H1 (cell line): ENCODE data around the gene TMEM89. TPM values are rescaled to one million over a fixed set of nuclear protein-coding genes. Genes with fewer than 3 reads are reported as not detected.

ENCODE experiments used
- CTCF ChIA-PET: fragments of 300-600 bp; sonication (Branson Sonifier 250); formaldehyde crosslinking; loops from one replicate; lab custom pipeline; 2021; ENCODE audit not compliant: partially characterized antibody; lab: Charles Lee
- POLR2A ChIA-PET: fragments of 300-600 bp; sonication (Branson Sonifier 250); formaldehyde crosslinking; loops from one replicate; lab custom pipeline; 2021; ENCODE audit warnings: inconsistent platforms; ENCODE audit not compliant: partially characterized antibody; lab: Charles Lee
- DNase-seq, 2 experiments: peaks; one replicate each; pipeline versions ENCODE4 v3.0.0 to v3.0.0-alpha.2; 2010 to 2022; ENCODE audit warnings: low spot score in 2 of 2, low read depth in 1 of 2, mixed read lengths in 1 of 2
- FAIRE-seq: peaks from 2 replicates; lab custom pipeline; 2011; peaks lifted over from hg19 to GRCh38; lab: Jason Lieb, UNC
- H2AFZ ChIP-seq: 2 replicates; pipeline ENCODE4 v1.8.1; 2012; ENCODE audit warnings: low read length, inconsistent platforms
- H2AK5ac ChIP-seq: 2 replicates; pipeline ENCODE4 v1.6.1; 2013; ENCODE audit warnings: low read depth, low read length
- H2BK120ac ChIP-seq: replicated peaks from 2 replicates; pipeline ENCODE3; 2013; ENCODE audit warnings: low read depth, low read length, inconsistent platforms
- H2BK12ac ChIP-seq: 2 replicates; pipeline ENCODE4 v1.6.1; 2013; ENCODE audit warnings: low read depth, low read length
- H2BK15ac ChIP-seq: 2 replicates; pipeline ENCODE4 v1.6.1; 2013; ENCODE audit warnings: low read length
- H2BK20ac ChIP-seq: 2 replicates; pipeline ENCODE4 v1.6.1; 2013; ENCODE audit warnings: low read length
- H2BK5ac ChIP-seq: 2 replicates; pipeline ENCODE4 v1.6.1; 2013; ENCODE audit warnings: low read depth, low read length
- H3K14ac ChIP-seq: 2 replicates; pipeline ENCODE4 v1.6.1; 2013; ENCODE audit warnings: inconsistent platforms; ENCODE audit not compliant: insufficient read length
- H3K18ac ChIP-seq: 2 replicates; pipeline ENCODE4 v1.6.1; 2013; ENCODE audit warnings: low read length; ENCODE audit errors: extremely low read depth
- H3K23ac ChIP-seq: 2 replicates; pipeline ENCODE4 v1.6.1; 2013; ENCODE audit warnings: inconsistent platforms; ENCODE audit not compliant: insufficient read length
- H3K23me2 ChIP-seq: 2 replicates; pipeline ENCODE4 v1.6.1; 2013; ENCODE audit warnings: low read depth, low read length
- H3K27ac ChIP-seq: 2 replicates; pipeline ENCODE4 v1.6.1; 2011; ENCODE audit warnings: low read depth, low read length, inconsistent platforms
- H3K27me3 ChIP-seq, 4 experiments: replicated peaks in 1 of 4; 1 replicate in 1 of 4; 2 replicates in 3 of 4; pipeline versions ENCODE4 v1.6.1 to v1.8.1; 2011 to 2013; ENCODE audit warnings: low read length in 3 of 4, mild to moderate bottlenecking in 3 of 4, inconsistent platforms in 2 of 4, mixed read lengths in 2 of 4, moderate library complexity in 1 of 4; ENCODE audit not compliant: control insufficient read depth in 3 of 4, insufficient read depth in 3 of 4; ENCODE audit errors: extremely low read depth in 1 of 4
- H3K36me3 ChIP-seq, 4 experiments: 2 replicates each; pipeline versions ENCODE4 v1.6.1 to v1.8.1; 2011 to 2013; ENCODE audit warnings: mild to moderate bottlenecking in 4 of 4, low read length in 3 of 4, moderate library complexity in 2 of 4, control low read depth in 1 of 4, inconsistent platforms in 1 of 4; ENCODE audit not compliant: insufficient read depth in 4 of 4, control insufficient read depth in 2 of 4
- H3K4ac ChIP-seq: replicated peaks from 2 replicates; pipeline ENCODE3; 2013; ENCODE audit warnings: low read length, low read depth, mixed read lengths, inconsistent platforms; ENCODE audit not compliant: insufficient read length
- H3K4me1 ChIP-seq, 4 experiments: replicated peaks in 1 of 4; 1 replicate in 1 of 4; 2 replicates in 3 of 4; pipeline versions ENCODE4 v1.6.1 to v1.8.1; 2011 to 2013; ENCODE audit warnings: low read length in 3 of 4, inconsistent platforms in 2 of 4, mixed read lengths in 1 of 4; ENCODE audit not compliant: insufficient read depth in 4 of 4, control insufficient read depth in 3 of 4
- H3K4me2 ChIP-seq, 2 experiments: 2 replicates each; pipeline versions ENCODE4 v1.6.1 to v1.8.1; 2011 to 2013; ENCODE audit warnings: low read depth in 2 of 2, low read length in 2 of 2, control low read depth in 1 of 2, inconsistent platforms in 1 of 2, mild to moderate bottlenecking in 1 of 2; ENCODE audit not compliant: insufficient read depth in 1 of 2
- H3K4me3 ChIP-seq, 4 experiments: fragments of 200-600, 300-600 bp in 1 of 4; sonication (generic), shearing (Covaris generic), sonication (Bioruptor Twin) in 1 of 4; 2 replicates each; pipeline versions ENCODE4 v1.5.1 to v1.8.1; 2011 to 2016; ENCODE audit warnings: low read length in 4 of 4, low read depth in 3 of 4, control low read depth in 2 of 4, inconsistent platforms in 2 of 4, mild to moderate bottlenecking in 2 of 4, mixed read lengths in 1 of 4, moderate library complexity in 1 of 4; ENCODE audit not compliant: insufficient read depth in 2 of 4; ENCODE audit errors: extremely low read depth in 1 of 4
- H3K56ac ChIP-seq: replicated peaks from 2 replicates; pipeline ENCODE3; 2013; ENCODE audit warnings: low read depth, mild to moderate bottlenecking, mixed read lengths, low read length, inconsistent platforms; ENCODE audit not compliant: insufficient read length
- H3K79me1 ChIP-seq: 2 replicates; pipeline ENCODE4 v1.6.1; 2013; ENCODE audit warnings: low read depth, low read length, control low read depth
- H3K79me2 ChIP-seq, 2 experiments: 2 replicates each; pipeline versions ENCODE4 v1.6.1 to v1.8.1; 2012 to 2013; ENCODE audit warnings: low read length in 2 of 2, mild to moderate bottlenecking in 2 of 2, inconsistent platforms in 1 of 2; ENCODE audit not compliant: insufficient read depth in 2 of 2, control insufficient read depth in 1 of 2
- H3K9ac ChIP-seq, 4 experiments: replicated peaks in 1 of 4; 1 replicate in 1 of 4; 2 replicates in 3 of 4; pipeline versions ENCODE4 v1.6.1 to v1.8.1; 2011 to 2013; ENCODE audit warnings: low read depth in 3 of 4, low read length in 3 of 4, control low read depth in 2 of 4, mild to moderate bottlenecking in 2 of 4, moderate library complexity in 2 of 4, inconsistent platforms in 1 of 4; ENCODE audit errors: extremely low read depth in 1 of 4
- H3K9me3 ChIP-seq, 2 experiments: 2 replicates each; pipeline versions ENCODE4 v1.6.1 to v1.8.1; 2012 to 2013; ENCODE audit warnings: mild to moderate bottlenecking in 2 of 2, moderate library complexity in 2 of 2, control low read depth in 1 of 2, inconsistent platforms in 1 of 2, low read depth in 1 of 2, low read length in 1 of 2, mixed read lengths in 1 of 2; ENCODE audit not compliant: insufficient read depth in 2 of 2
- H4K20me1 ChIP-seq, 2 experiments: replicated peaks in 1 of 2; 2 replicates each; pipeline versions ENCODE3 to v1.8.1; 2011 to 2013; ENCODE audit warnings: inconsistent platforms in 2 of 2, low read length in 2 of 2, mild to moderate bottlenecking in 1 of 2; ENCODE audit not compliant: insufficient read depth in 2 of 2, control insufficient read depth in 1 of 2
- H4K5ac ChIP-seq: 2 replicates; pipeline ENCODE4 v1.6.1; 2013; ENCODE audit warnings: low read length, low read depth, mixed read lengths, inconsistent platforms; ENCODE audit not compliant: insufficient read length
- H4K8ac ChIP-seq: 2 replicates; pipeline ENCODE4 v1.8.0; 2013; ENCODE audit warnings: mild to moderate bottlenecking, moderate library complexity, low read length, inconsistent platforms; ENCODE audit not compliant: insufficient read depth; ENCODE audit errors: extremely low read depth
- H4K91ac ChIP-seq: replicated peaks from 2 replicates; pipeline ENCODE3; 2013; ENCODE audit warnings: low read length, mixed read lengths, inconsistent platforms; ENCODE audit not compliant: insufficient read length
- CTCF ChIP-seq, 3 experiments: IDR thresholded peaks; 1 replicate in 2 of 3; 2 replicates in 1 of 3; pipeline versions ENCODE4 v1.5.1 to v1.6.1; 2011; ENCODE audit warnings: low read length in 3 of 3, mild to moderate bottlenecking in 3 of 3, inconsistent platforms in 2 of 3, low read depth in 1 of 3, moderate library complexity in 1 of 3; ENCODE audit not compliant: insufficient read depth in 1 of 3; ENCODE audit errors: control extremely low read depth in 1 of 3
- WGBS, 2 experiments: shearing (Covaris generic) in 1 of 2; methylation state at CpG; one replicate each; pipeline versions ENCODE4 v1.1.6 to v1.1.7; 2013 to 2015; ENCODE audit warnings: low lambda C conversion rate in 2 of 2, mixed read lengths in 2 of 2, inconsistent platforms in 1 of 2, low coverage in 1 of 2, missing lambda C conversion rate in 1 of 2; ENCODE audit not compliant: insufficient replicate concordance in 2 of 2, insufficient coverage in 1 of 2, insufficient read length in 1 of 2; ENCODE audit errors: extremely low coverage in 1 of 2, missing lambda C conversion rate in 1 of 2; 5-methylcytosine and 5-hydroxymethylcytosine counted together
- polyA plus RNA-seq, 7 experiments: library from polyadenylated mRNA; depleted of rRNA in 3 of 7; stranded (reverse) in 5 of 7; unstranded in 2 of 7; fragments of >200 nt in 5 of 7; fragments of 200-250 nt in 2 of 7; gene quantifications; 1 replicate in 5 of 7; 2 replicates in 1 of 7; 4 replicates in 1 of 7; pipeline versions ENCODE4 v1.2.1 to v1.2.3, GENCODE V29; 2011 to 2013; ENCODE audit warnings: missing spikeins in 2 of 7, mixed read lengths in 2 of 7
- total RNA-seq: library from RNA; stranded (reverse); fragmentation: NEBNext Ultra II Directional; extraction: Animal tissue kit (Norgen Biotek cat#: 25700); gene quantifications from 2 replicates; pipeline ENCODE4 v1.2.1, GENCODE V29; 2021

The TMEM89 gene
- total and polyA plus RNA-seq, 2 of the 8 experiments (the other 6 are each of a cell fraction or from before 2014, with no cell fraction given) = not detected

GRCh38 chr3:48629894-48630293, 8.3 kb upstream of the TMEM89 start:
- H2AK5ac ChIP-seq = no peak overlapping the region
- no peak overlapping the region for H3K56ac ChIP-seq
- no peak for TF ChIP-seq CTCF (IDR thresholded peaks at IDR 0.05; ENCODE audit: control extremely low read depth in 1 of 3, insufficient read depth in 1 of 3, low read depth in 1 of 3, low read length in 3 of 3)
- H4K20me1 ChIP-seq = peaks cover 6 to 34% of the 10 kb centered on the region in 2 experiments
- no peak for DNase-seq
- H3K4ac ChIP-seq = no peak overlapping the region
- H2BK12ac ChIP-seq = no peak overlapping the region
- H2AFZ ChIP-seq = no peak overlapping the region
- H3K9me3 ChIP-seq = no peaks in the 10 kb centered on the region
- H4K5ac ChIP-seq = no peak overlapping the region
- no peak overlapping the region for H3K4me3 ChIP-seq
- H3K14ac ChIP-seq = no peak overlapping the region
- 100% methylated on average over 3 of the region's 12 CpGs; no CpG with 5 or more reads in 1 of the 2 experiments for WGBS, 2 experiments
- H2BK120ac ChIP-seq = no peak overlapping the region
- H2BK20ac ChIP-seq = no peak overlapping the region
- H3K9ac ChIP-seq = no peak overlapping the region
- H3K23ac ChIP-seq = no peak overlapping the region
- no peak overlapping the region for H4K91ac ChIP-seq
- peaks cover 7% of the 10 kb centered on the region for H3K79me1 ChIP-seq
- no peaks in the 10 kb centered on the region; a peak in 1 of 7 replicates for H3K27me3 ChIP-seq
- no peak overlapping the region for H2BK5ac ChIP-seq
- H3K23me2 ChIP-seq = 0 out of 2 replicates have a peak, but pooled peaks cover 2% of the 10 kb centered on the region
- peaks cover 0 to 9% of the 10 kb centered on the region in 2 experiments; a peak in 1 of 4 replicates for H3K79me2 ChIP-seq
- H3K27ac ChIP-seq = no peak overlapping the region
- peaks cover 20 to 59% (median 34%) of the 10 kb centered on the region in 4 experiments for H3K36me3 ChIP-seq
- no peak overlapping the region for H3K4me2 ChIP-seq
- no peak for FAIRE-seq
- CTCF ChIA-PET = interaction anchor here (1.5 to 1.6 kb wide), 2 partner anchors 56 to 68 kb away, joined by 4 to 5 read pairs; partner anchors contain the start of gene NCKIPSD
- H3K4me1 ChIP-seq = peaks cover 0 to 2% (median 0%) of the 10 kb centered on the region in 4 experiments; a peak in 2 of 7 replicates
- POLR2A ChIA-PET = interaction anchor here (1.5 to 2.2 kb wide), 4 partner anchors 10 to 66 kb away, joined by 3 to 7 read pairs (median 4); no protein-coding TSS in a partner anchor
- H4K8ac ChIP-seq = no peak overlapping the region; the same call in 1 of the 2 replicates
- H2BK15ac ChIP-seq = no peak overlapping the region
- H3K18ac ChIP-seq = no peak overlapping the region
